Panc1 (cell line): ENCODE measurements around the gene KHSRP. TPM values are rescaled to one million over a fixed set of nuclear protein-coding genes. Genes with fewer than 3 reads are reported as not detected.

Source experiments
- ATAC-seq: fragments of 200-7000 bp; cut with Tn5 transposase; 2 replicates; pipeline ENCODE4 v1.9.1; 2020; ENCODE audit warnings: mild to moderate bottlenecking, moderate library complexity
- BruUV-seq: library from RNA; stranded (reverse); fragments of 400-500 nt; replicated peaks from 2 replicates; lab custom pipeline; 2021; lab: Mats Ljungman, UMichigan
- CTCF ChIA-PET: fragments of 300-600 bp; sonication (Branson Sonifier 250); formaldehyde crosslinking; loops from one replicate; lab custom pipeline; 2022; ENCODE audit warnings: antibody characterized with exemption; lab: Charles Lee
- POLR2A ChIA-PET: fragments of 300-600 bp; sonication (Branson Sonifier 250); formaldehyde crosslinking; loops from one replicate; lab custom pipeline; 2022; ENCODE audit warnings: antibody characterized with exemption; lab: Charles Lee
- DNase-seq: peaks from one replicate; pipeline ENCODE4 v3.0.0-alpha.2; 2010; ENCODE audit warnings: low read depth, low spot score
- H3K27ac ChIP-seq: 2 replicates; pipeline ENCODE4 v1.5.1; 2011; ENCODE audit warnings: mild to moderate bottlenecking, low read length, inconsistent platforms
- H3K27me3 ChIP-seq: fragments of 200-500 bp; sonication (Bioruptor generic); 2 replicates; pipeline ENCODE4 v1.6.0; 2014; ENCODE audit warnings: low read length, inconsistent platforms; ENCODE audit not compliant: control insufficient read depth, insufficient read depth
- H3K36me3 ChIP-seq: fragments of 200-500 bp; sonication (Bioruptor generic); 2 replicates; pipeline ENCODE4 v1.5.1; 2014; ENCODE audit warnings: inconsistent platforms, mild to moderate bottlenecking, low read length, moderate library complexity; ENCODE audit not compliant: control insufficient read depth, insufficient read depth
- H3K4me1 ChIP-seq: 2 replicates; pipeline ENCODE4 v1.5.1; 2011; ENCODE audit warnings: inconsistent platforms, mild to moderate bottlenecking, low read length, moderate library complexity; ENCODE audit not compliant: control insufficient read depth, insufficient read depth
- H3K4me3 ChIP-seq, 2 experiments: 2 replicates each; pipeline ENCODE4 v1.5.1; 2011 to 2012; ENCODE audit warnings: low read depth in 2 of 2, low read length in 2 of 2, mild to moderate bottlenecking in 2 of 2, inconsistent platforms in 1 of 2, moderate library complexity in 1 of 2
- H3K9me3 ChIP-seq: fragments of 200-500 bp; sonication (Bioruptor generic); 2 replicates; pipeline ENCODE4 v1.5.1; 2014; ENCODE audit warnings: low read depth, mild to moderate bottlenecking, inconsistent platforms, low read length, moderate library complexity; ENCODE audit not compliant: control insufficient read depth, insufficient read depth
- CTCF ChIP-seq: fragments of 450-650 bp; IDR thresholded peaks from 2 replicates; pipeline ENCODE4 v1.5.1; 2017; ENCODE audit warnings: mild to moderate bottlenecking
- POLR2AphosphoS5 ChIP-seq: IDR thresholded peaks from 2 replicates; pipeline ENCODE4 v1.6.1; 2012; ENCODE audit warnings: mild to moderate bottlenecking, low read depth, low read length, moderate library complexity
- REST ChIP-seq, 2 experiments: IDR thresholded peaks; 2 replicates each; pipeline ENCODE4 v1.6.1; 2011 to 2012; ENCODE audit warnings: low read depth in 2 of 2, control low read depth in 1 of 2, low read length in 1 of 2, mild to moderate bottlenecking in 1 of 2, moderate library complexity in 1 of 2; ENCODE audit not compliant: insufficient read depth in 1 of 2
- SIN3A ChIP-seq: IDR thresholded peaks from 2 replicates; pipeline ENCODE4 v1.6.1; 2012; ENCODE audit warnings: low read depth, mild to moderate bottlenecking, low read length, moderate library complexity, borderline replicate concordance; ENCODE audit not compliant: insufficient read depth
- TCF7L2 ChIP-seq: IDR thresholded peaks from 2 replicates; pipeline ENCODE4 v1.6.1; 2011; ENCODE audit warnings: mild to moderate bottlenecking, low read depth, low read length, inconsistent platforms
- in situ Hi-C: cut with HindIII; loops from 2 replicates; pipeline ENCODE4 v1.10.0; 2016; ENCODE audit warnings: low sequenced_read_pairs, low pct_unique_long_range_greater_than_20kb
- intact Hi-C: fragments of 100-400 bp; cut with micrococcal nuclease; formaldehyde crosslinking; loops from one replicate; pipeline ENCODE4 v1.10.0; 2022; ENCODE audit not compliant: unreplicated experiment
- total RNA-seq: library from RNA; stranded (reverse); gene quantifications from one replicate; pipeline ENCODE4 v1.2.1, GENCODE V29; 2021; ENCODE audit not compliant: unreplicated experiment

The KHSRP gene
- total RNA-seq, 1 experiment from 2014 or later: 333 TPM

GRCh38 chr19:6394831-6395230, 29.8 kb downstream of the KHSRP start:
- Histone ChIP-seq H3K27me3 (no peaks in the 10 kb centered on the region), H3K4me3 (no peak overlapping the region), H3K27ac (no peak overlapping the region), H3K4me1 (peaks cover 7% of the 10 kb centered on the region; the same call in 1 of the 2 replicates), H3K9me3 (no peaks in the 10 kb centered on the region), H3K36me3 (peaks cover 6% of the 10 kb centered on the region; the same call in 1 of the 2 replicates)
- intact Hi-C loops: no loop called here
- ATAC-seq (no peak), DNase-seq (no peak)
- in situ Hi-C loops: no loop called here
- BruUV-seq: no TSS peak
- TF ChIP-seq TCF7L2 (no peak), SIN3A (no peak), CTCF (no peak), REST (IDR thresholded peaks at IDR 0.05; ENCODE audit: insufficient read depth in 1 of 2, low read depth in 2 of 2, low read length in 1 of 2) (no peak), POLR2AphosphoS5 (no peak)
- ChIA-PET CTCF (no interaction called here), POLR2A (no interaction called here)

- in situ Hi-C loops (no loop called here), intact Hi-C loops (no loop called here)
- H3K27me3 ChIP-seq: no peaks in the 10 kb centered on the region
- ATAC-seq (peak; percentile 7), DNase-seq (no peak)
- no peaks in the 10 kb centered on the region for H3K9me3 ChIP-seq
- H3K4me1 ChIP-seq: peaks cover 7% of the 10 kb centered on the region; the same call in 1 of the 2 replicates
- H3K36me3 ChIP-seq: peaks cover 6% of the 10 kb centered on the region
- peak overlapping the region; percentile 80 to 94 for H3K4me3 ChIP-seq
- ChIA-PET POLR2A (interaction anchor here (0.7 kb wide), 1 partner anchor 193 kb away, joined by 11 read pairs; no protein-coding TSS in a partner anchor), CTCF (no interaction called here)
- H3K27ac ChIP-seq: peak overlapping the region; percentile 93
- no peak for TF ChIP-seq TCF7L2
- no peak for TF ChIP-seq REST (IDR thresholded peaks at IDR 0.05; ENCODE audit: insufficient read depth in 1 of 2, low read depth in 2 of 2, low read length in 1 of 2)
- TF ChIP-seq SIN3A: no peak
- TF ChIP-seq CTCF: no peak
- TF ChIP-seq POLR2AphosphoS5: no peak
- no TSS peak for BruUV-seq
Observed at GRCh38 chr19:6393983-6394412, 30.6 kb downstream of the KHSRP start.
